GM12872 (cell line): Measurements from ENCODE around the gene TRIM5.

ENCODE experiments used
- TF ChIP-seq, protein P1 (sequence below): IDR thresholded peaks from 3 replicates; pipeline ENCODE4 v1.5.1; 2011; ENCODE audit warnings: low read depth, mild to moderate bottlenecking, low read length, moderate library complexity; ENCODE audit not compliant: insufficient read depth

TRIM5 gene

DNA sequence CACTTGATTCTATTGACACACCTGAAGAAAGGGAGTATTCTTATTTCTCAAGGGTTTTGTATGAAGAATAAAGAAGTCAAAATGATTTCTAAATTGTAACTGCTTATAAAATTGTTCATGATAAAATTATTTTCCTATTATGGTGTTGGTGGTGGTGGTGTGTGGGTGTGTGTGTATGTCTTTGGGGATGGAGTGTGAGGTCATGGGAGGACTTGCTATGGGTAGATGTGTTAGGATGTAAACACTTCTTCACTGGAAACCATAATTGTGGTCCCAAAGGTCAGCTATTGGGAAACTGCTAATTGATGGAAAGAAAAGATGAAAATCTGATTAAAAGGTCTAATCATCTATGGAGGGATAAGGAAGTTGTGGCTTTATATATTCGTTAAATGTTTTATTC, 9.8 kb upstream of the TRIM5 start:
- TF ChIP-seq, protein P1, sequence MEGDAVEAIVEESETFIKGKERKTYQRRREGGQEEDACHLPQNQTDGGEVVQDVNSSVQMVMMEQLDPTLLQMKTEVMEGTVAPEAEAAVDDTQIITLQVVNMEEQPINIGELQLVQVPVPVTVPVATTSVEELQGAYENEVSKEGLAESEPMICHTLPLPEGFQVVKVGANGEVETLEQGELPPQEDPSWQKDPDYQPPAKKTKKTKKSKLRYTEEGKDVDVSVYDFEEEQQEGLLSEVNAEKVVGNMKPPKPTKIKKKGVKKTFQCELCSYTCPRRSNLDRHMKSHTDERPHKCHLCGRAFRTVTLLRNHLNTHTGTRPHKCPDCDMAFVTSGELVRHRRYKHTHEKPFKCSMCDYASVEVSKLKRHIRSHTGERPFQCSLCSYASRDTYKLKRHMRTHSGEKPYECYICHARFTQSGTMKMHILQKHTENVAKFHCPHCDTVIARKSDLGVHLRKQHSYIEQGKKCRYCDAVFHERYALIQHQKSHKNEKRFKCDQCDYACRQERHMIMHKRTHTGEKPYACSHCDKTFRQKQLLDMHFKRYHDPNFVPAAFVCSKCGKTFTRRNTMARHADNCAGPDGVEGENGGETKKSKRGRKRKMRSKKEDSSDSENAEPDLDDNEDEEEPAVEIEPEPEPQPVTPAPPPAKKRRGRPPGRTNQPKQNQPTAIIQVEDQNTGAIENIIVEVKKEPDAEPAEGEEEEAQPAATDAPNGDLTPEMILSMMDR: no peak

DNA sequence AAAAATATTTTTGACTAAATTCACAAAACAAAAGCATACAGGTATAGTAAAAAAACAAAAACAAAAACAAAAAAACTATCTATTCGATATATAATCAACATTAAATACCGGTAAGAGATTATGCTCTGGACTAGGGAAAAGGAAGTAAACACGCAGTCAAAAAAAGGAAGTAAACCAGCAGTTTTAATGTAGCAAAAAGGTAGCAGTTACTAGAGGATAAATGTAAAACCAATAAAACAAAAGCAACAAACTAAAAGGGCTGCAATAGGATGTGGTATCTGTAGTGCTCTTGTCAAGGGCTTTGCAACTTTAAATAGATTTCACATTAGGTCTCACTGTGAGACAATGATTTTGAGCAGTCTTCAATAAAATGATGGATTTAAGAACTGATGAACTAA, 7.1 kb upstream of the TRIM5 start:
- TF ChIP-seq, protein P1: no peak

DNA sequence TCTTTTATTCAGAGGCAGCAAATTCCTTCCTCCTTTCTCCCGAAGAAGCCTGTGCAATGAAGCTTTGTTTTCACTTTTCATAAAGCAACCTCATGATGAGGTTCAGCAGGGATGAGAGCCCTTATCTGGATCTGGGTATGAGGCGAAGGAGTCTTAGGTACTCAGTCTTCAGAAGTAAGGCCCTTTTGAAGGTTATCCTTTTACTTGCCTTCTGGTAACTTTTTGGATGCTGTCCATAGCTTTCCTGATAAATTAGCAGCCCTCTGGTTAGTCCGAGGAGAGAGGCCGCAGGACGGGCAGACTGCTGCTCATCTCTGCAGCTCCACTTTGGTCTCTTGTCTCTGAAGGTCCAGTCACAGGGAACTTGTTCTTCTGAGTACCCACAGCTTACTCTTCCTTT, 5.9 kb upstream of the TRIM5 start:
- TF ChIP-seq, protein P1: no peak

DNA sequence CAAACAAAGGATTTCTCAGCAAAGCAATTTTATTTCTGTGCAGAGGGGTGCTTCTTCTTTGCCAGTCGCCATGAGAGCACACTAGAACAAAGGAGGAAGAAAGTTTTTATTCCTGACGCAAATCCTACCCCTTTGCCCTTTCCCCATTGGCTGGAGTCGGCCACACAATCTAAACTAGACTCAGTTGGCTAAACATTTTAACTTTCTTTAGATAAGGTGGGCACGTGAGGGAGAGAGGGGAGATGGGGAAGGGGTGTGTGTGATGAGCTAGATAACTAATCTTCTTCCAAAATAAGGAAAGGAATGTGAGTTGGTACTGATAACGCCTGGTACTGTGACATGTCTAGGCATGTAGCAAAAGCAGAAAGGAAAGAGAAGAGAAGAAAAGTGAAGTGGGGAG, 5.3 kb upstream of the TRIM5 start:
- TF ChIP-seq, protein P1: no peak

DNA sequence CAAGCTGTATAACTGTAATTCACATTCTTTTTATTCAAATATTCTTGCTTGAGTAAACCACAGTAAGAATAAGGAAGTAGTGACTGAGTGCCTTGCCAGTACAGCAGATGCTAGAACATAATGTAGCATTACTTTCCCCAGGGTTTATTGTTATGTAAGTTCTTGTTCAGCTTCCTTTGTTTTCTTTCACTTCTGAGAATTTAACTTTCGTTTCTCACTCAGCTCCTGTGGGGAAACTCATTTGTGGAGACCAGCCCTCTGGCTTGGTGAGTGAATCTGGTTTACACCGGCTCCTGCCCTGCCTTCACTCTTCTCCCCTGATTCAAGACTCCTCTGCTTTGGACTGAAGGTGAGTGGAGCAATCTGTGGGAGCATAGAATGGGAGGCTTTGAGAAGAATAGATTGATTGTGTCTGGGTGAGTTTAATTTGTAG, 4.7 kb upstream of the TRIM5 start, which contains the start of gene TRIM22:
Gene TRIM22 (plus strand): TSS at position 240 of the 433 bp plus-strand sequence. CDS start 6,443 bp downstream, outside the sequence.
- TF ChIP-seq, protein P1: no peak

DNA sequence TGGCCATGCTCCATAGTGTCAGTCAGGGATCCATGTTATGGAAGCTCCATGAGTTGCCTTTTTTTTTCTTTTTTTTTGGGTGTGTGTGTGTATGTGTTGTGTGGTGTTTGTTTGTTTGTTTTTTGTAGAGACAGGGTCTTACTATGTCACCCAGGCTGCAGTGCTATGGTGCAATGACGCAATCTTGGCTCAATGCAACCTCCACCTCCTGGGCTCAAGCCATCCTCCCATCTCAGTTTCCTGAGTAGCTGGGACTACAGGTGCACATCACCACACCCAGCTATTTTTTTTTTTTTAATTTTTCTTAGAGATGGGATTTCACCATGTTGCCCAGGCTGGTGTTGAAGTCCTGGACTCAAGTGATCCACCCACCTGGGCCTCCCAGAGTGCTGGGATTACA, 3.6 kb upstream of the TRIM5 start:
- TF ChIP-seq, protein P1: no peak

DNA sequence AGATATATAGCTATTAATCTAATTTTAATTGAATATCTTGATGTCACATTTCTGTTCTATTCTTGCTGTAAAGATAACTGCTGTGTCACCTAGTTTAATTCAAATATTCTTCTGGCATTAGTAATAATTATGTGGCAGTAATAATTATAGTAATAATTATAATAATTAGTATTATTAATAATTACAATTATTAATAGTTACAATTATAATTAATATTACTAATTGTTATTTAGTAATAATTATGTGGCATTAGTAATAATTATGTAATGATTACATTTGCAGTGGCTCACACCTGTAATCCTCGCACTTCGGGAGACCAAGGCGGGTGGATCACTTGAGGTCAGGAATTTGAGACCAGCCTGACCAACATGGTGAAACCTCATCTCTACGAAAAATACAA, 1.6 kb upstream of the TRIM5 start:
- TF ChIP-seq, protein P1: no peak
